Smooth muscle cell (in vitro differentiated cells): ENCODE measurements around the gene OR5K2. TPM values are rescaled to one million over a fixed set of nuclear protein-coding genes. Genes with fewer than 3 reads are reported as not detected.

Experiments used
- DNase-seq: peaks from one replicate; lab custom pipeline; 2025; ENCODE audit not compliant: unreplicated experiment; lab: John Stamatoyannopoulos, UW
- H2AFZ ChIP-seq: fragments of 200-600 bp; sonication (generic); 2 replicates; pipeline ENCODE4 v1.6.0; 2016; ENCODE audit warnings: antibody characterized with exemption, low read depth, mild to moderate bottlenecking
- H3F3A ChIP-seq: fragments of 200-600 bp; sonication (generic); 2 replicates; pipeline ENCODE4 v1.6.0; 2017; ENCODE audit warnings: antibody characterized with exemption, low read depth
- H3K27ac ChIP-seq: fragments of 200-600 bp; sonication (generic); 2 replicates; pipeline ENCODE4 v1.5.1; 2016; ENCODE audit warnings: low read depth, mild to moderate bottlenecking
- H3K27me3 ChIP-seq: fragments of 200-600 bp; sonication (generic); 2 replicates; pipeline ENCODE4 v1.6.1; 2016; ENCODE audit warnings: low read depth, mild to moderate bottlenecking
- H3K36me3 ChIP-seq: fragments of 200-600 bp; sonication (generic); 2 replicates; pipeline ENCODE4 v1.5.1; 2016; ENCODE audit warnings: low read depth
- H3K4me1 ChIP-seq: fragments of 200-600 bp; sonication (generic); 2 replicates; pipeline ENCODE4 v1.5.1; 2016; ENCODE audit warnings: low read depth
- H3K4me2 ChIP-seq: fragments of 200-600 bp; sonication (generic); 2 replicates; pipeline ENCODE4 v1.6.0; 2016; ENCODE audit warnings: mild to moderate bottlenecking
- H3K4me3 ChIP-seq: fragments of 200-600 bp; sonication (generic); 2 replicates; pipeline ENCODE4 v1.5.1; 2016; ENCODE audit warnings: mild to moderate bottlenecking
- H3K79me2 ChIP-seq: fragments of 200-600 bp; sonication (generic); 2 replicates; pipeline ENCODE4 v1.6.0; 2016; ENCODE audit warnings: low read depth, mild to moderate bottlenecking
- H3K9ac ChIP-seq: fragments of 200-600 bp; sonication (generic); 2 replicates; pipeline ENCODE4 v1.6.0; 2016; ENCODE audit warnings: low read depth
- H3K9me3 ChIP-seq: fragments of 200-600 bp; sonication (generic); replicated peaks from 2 replicates; pipeline ENCODE4 v1.5.1; 2016; ENCODE audit warnings: low read depth
- H4K20me1 ChIP-seq: fragments of 200-600 bp; sonication (generic); 2 replicates; pipeline ENCODE4 v1.6.0; 2016; ENCODE audit warnings: low read depth
- CTCF ChIP-seq: fragments of 200-600 bp; sonication (generic); IDR thresholded peaks from 2 replicates; pipeline ENCODE4 v1.5.1; 2017; ENCODE audit warnings: borderline replicate concordance, mild to moderate bottlenecking, antibody characterized with exemption; ENCODE audit not compliant: insufficient read depth, poor library complexity, severe bottlenecking
- WGBS: methylation state at CpG from one replicate; pipeline ENCODE4 v1.1.7; 2016; ENCODE audit warnings: low lambda C conversion rate; 5-methylcytosine and 5-hydroxymethylcytosine counted together
- polyA plus RNA-seq: library from polyadenylated mRNA; unstranded; fragments of >200 nt; fragmentation: Nextera tagmentation; extraction: Ambion mirVana; gene quantifications from 2 replicates; pipeline ENCODE4 v1.2.1, GENCODE V29; 2016
- total RNA-seq: library from RNA; depleted of rRNA; stranded (reverse); fragments of >200 nt; gene quantifications from 2 replicates; pipeline ENCODE4 v1.2.3, GENCODE V29; 2014

OR5K2 gene
- total RNA-seq (not detected in 2 replicates), polyA plus RNA-seq (not detected in 2 replicates)

- no peak within 1 kb of the TSS for H2AFZ ChIP-seq
- H3K4me2 ChIP-seq = no peak within 1 kb of the TSS
- DNase-seq = no peak
- H3K27ac ChIP-seq = no peak within 1 kb of the TSS
- no peaks in the 10 kb centered on the region for H3K4me1 ChIP-seq
- H3K4me3 ChIP-seq = no peak within 1 kb of the TSS
- no peaks in the 10 kb centered on the region for H3F3A ChIP-seq
- H3K36me3 ChIP-seq = no peaks in the 10 kb centered on the region
- no peaks in the 10 kb centered on the region for H3K79me2 ChIP-seq
- no peaks in the 10 kb centered on the region for H3K9me3 ChIP-seq
- no peak within 1 kb of the TSS for H3K9ac ChIP-seq
- no peak for TF ChIP-seq CTCF
- 88% methylated on average over 2 of the region's 2 CpGs for WGBS
- H4K20me1 ChIP-seq = no peaks in the 10 kb centered on the region
- H3K27me3 ChIP-seq = no peaks in the 10 kb centered on the region
Measured at GRCh38 chr3:98497381-98497780, at the start of gene OR5K2. OR5K2 (plus strand) TSS chr3:98497681; CDS start chr3:98497681, 0 bp downstream.

GRCh38 chr3:98449606-98450193, 47.8 kb upstream of the OR5K2 start:
- no peak overlapping the region for H3K4me3 ChIP-seq
- no peaks in the 10 kb centered on the region for H4K20me1 ChIP-seq
- no peaks in the 10 kb centered on the region for H3K9me3 ChIP-seq
- no peak overlapping the region for H3K27ac ChIP-seq
- WGBS = 89% methylated on average over 7 of the region's 7 CpGs
- H3K4me2 ChIP-seq = no peak overlapping the region
- no peaks in the 10 kb centered on the region for H3K36me3 ChIP-seq
- no peaks in the 10 kb centered on the region for H3K4me1 ChIP-seq
- no peak overlapping the region for H3K9ac ChIP-seq
- H3K79me2 ChIP-seq = no peaks in the 10 kb centered on the region
- H3K27me3 ChIP-seq = no peaks in the 10 kb centered on the region
- no peak overlapping the region for H2AFZ ChIP-seq
- no peaks in the 10 kb centered on the region for H3F3A ChIP-seq
- no peak for TF ChIP-seq CTCF
- no peak for DNase-seq

- DNase-seq = no peak
- TF ChIP-seq CTCF = no peak
- 78% methylated on average over 4 of the region's 4 CpGs for WGBS
- Histone ChIP-seq H4K20me1 (no peaks in the 10 kb centered on the region), H2AFZ (no peak overlapping the region), H3K4me3 (no peak overlapping the region), H3K79me2 (no peaks in the 10 kb centered on the region), H3K9ac (no peak overlapping the region), H3K4me2 (no peak overlapping the region), H3K36me3 (no peaks in the 10 kb centered on the region), H3K27me3 (no peaks in the 10 kb centered on the region), H3K9me3 (no peaks in the 10 kb centered on the region), H3K4me1 (no peaks in the 10 kb centered on the region), H3K27ac (no peak overlapping the region), H3F3A (no peaks in the 10 kb centered on the region)
Measured at GRCh38 chr3:98450372-98450771, 47.1 kb upstream of the OR5K2 start.

GRCh38 chr3:98453827-98454226, 43.7 kb upstream of the OR5K2 start:
- H3K36me3 ChIP-seq = no peaks in the 10 kb centered on the region
- no peak for TF ChIP-seq CTCF
- H2AFZ ChIP-seq = no peak overlapping the region
- H3K4me1 ChIP-seq = no peaks in the 10 kb centered on the region
- H3K27me3 ChIP-seq = no peaks in the 10 kb centered on the region
- H3K79me2 ChIP-seq = no peaks in the 10 kb centered on the region
- no peak overlapping the region for H3K27ac ChIP-seq
- H3K9ac ChIP-seq = no peak overlapping the region
- no peaks in the 10 kb centered on the region for H3F3A ChIP-seq
- H4K20me1 ChIP-seq = no peaks in the 10 kb centered on the region
- H3K9me3 ChIP-seq = no peaks in the 10 kb centered on the region
- H3K4me2 ChIP-seq = no peak overlapping the region
- H3K4me3 ChIP-seq = no peak overlapping the region
- DNase-seq = no peak
